ENCODE results near the gene IGSF22. TPM values are rescaled to one million over a fixed set of nuclear protein-coding genes. Genes with fewer than 3 reads are reported as not detected.

Gene IGSF22
- total RNA-seq, 1 donor from 2014 or later: 1.4 TPM

GRCh38 chr11:18731441-18731840 lies 5.5 kb upstream of the IGSF22 start:
- intact Hi-C loops (cut with micrococcal nuclease): loop anchor here (2.0 kb wide), 1 partner anchor 143 kb away; the partner anchor contains the start of gene UEVLD
- no peak for TF ChIP-seq CTCF (IDR thresholded peaks at IDR 0.05)
- ATAC-seq (ENCODE audit: low read depth) (no peak), DNase-seq (no peak)
- Mint-ChIP-seq H3K27me3 (peaks cover 2% of the 10 kb centered on the region), H3K4me3 (no peak overlapping the region), H3K4me1 (peaks cover 15% of the 10 kb centered on the region), H3K36me3 (ENCODE audit: low read depth) (no peaks in the 10 kb centered on the region), H3K27ac (peak overlapping the region; percentile 10), H3K9me3 (no peaks in the 10 kb centered on the region)
- POLR2A ChIA-PET: no interaction called here
- CTCF ChIA-PET: interaction anchor here (0.6 to 3.6 kb wide), 12 partner anchors 9 to 618 kb away, joined by 3 to 34 read pairs (median 4); partner anchors contain the start of gene SPTY2D1

GRCh38 chr11:18730020-18730419 lies 4.0 kb upstream of the IGSF22 start:
- no peak overlapping the region for H3K27ac Mint-ChIP-seq
- no peak for ATAC-seq (ENCODE audit: low read depth)
- H3K9me3 Mint-ChIP-seq: no peaks in the 10 kb centered on the region

GRCh38 chr11:18729426-18729825 lies 3.4 kb upstream of the IGSF22 start:
- Mint-ChIP-seq H3K9me3 (no peaks in the 10 kb centered on the region), H3K4me1 (peaks cover 15% of the 10 kb centered on the region), H3K27ac (no peak overlapping the region), H3K36me3 (ENCODE audit: low read depth) (no peaks in the 10 kb centered on the region), H3K27me3 (peaks cover 2% of the 10 kb centered on the region), H3K4me3 (no peak overlapping the region)
- TF ChIP-seq CTCF (IDR thresholded peaks at IDR 0.05): no peak
- ATAC-seq (ENCODE audit: low read depth) (no peak), DNase-seq (no peak)
- intact Hi-C loops (cut with micrococcal nuclease): loop anchor here (10.0 kb wide), 3 partner anchors 335 to 715 kb away; partner anchors contain the start of genes GTF2H1, HPS5, LDHA and SERGEF
- ChIA-PET CTCF (no interaction called here), POLR2A (no interaction called here)

More at GRCh38 chr11:18730020-18730419, 4.0 kb upstream of the IGSF22 start:
- Mint-ChIP-seq H3K27me3 (peaks cover 2% of the 10 kb centered on the region), H3K4me3 (no peak overlapping the region), H3K36me3 (ENCODE audit: low read depth) (no peaks in the 10 kb centered on the region), H3K4me1 (peaks cover 15% of the 10 kb centered on the region)
- intact Hi-C loops (cut with micrococcal nuclease): loop anchor here (2.0 kb wide), 1 partner anchor 141 kb away; the partner anchor contains the start of gene UEVLD
- DNase-seq: no peak
- ChIA-PET CTCF (interaction anchor here (1.9 to 3.6 kb wide), 2 partner anchors 486 to 614 kb away, joined by 15 to 34 read pairs; no protein-coding TSS in a partner anchor), POLR2A (no interaction called here)
- TF ChIP-seq CTCF (IDR thresholded peaks at IDR 0.05): no peak

- intact Hi-C loops (cut with micrococcal nuclease): loop anchor here (10.0 kb wide), 3 partner anchors 334 to 714 kb away; partner anchors contain the start of genes GTF2H1, HPS5, LDHA and SERGEF
- DNase-seq: no peak
- ATAC-seq (ENCODE audit: low read depth): no peak
- POLR2A ChIA-PET: no interaction called here
- Mint-ChIP-seq H3K36me3 (ENCODE audit: low read depth) (no peaks in the 10 kb centered on the region), H3K27me3 (peaks cover 2% of the 10 kb centered on the region), H3K9me3 (no peaks in the 10 kb centered on the region), H3K4me3 (no peak overlapping the region), H3K27ac (no peak overlapping the region), H3K4me1 (peaks cover 15% of the 10 kb centered on the region)
- TF ChIP-seq CTCF (IDR thresholded peaks at IDR 0.05): no peak
- CTCF ChIA-PET: interaction anchor here (0.9 to 1.9 kb wide), 4 partner anchors 9 to 202 kb away, joined by 4 to 7 read pairs (median 4); partner anchors contain the start of gene TSG101
Measured at GRCh38 chr11:18728658-18729057, 2.7 kb upstream of the IGSF22 start.

GRCh38 chr11:18727479-18728236 lies 1.7 kb upstream of the IGSF22 start:
- intact Hi-C loops (cut with micrococcal nuclease): loop anchor here (10.0 kb wide), 3 partner anchors 333 to 713 kb away; partner anchors contain the start of genes GTF2H1, HPS5, LDHA and SERGEF
- DNase-seq (no peak), ATAC-seq (ENCODE audit: low read depth) (peak; percentile 79)

More at GRCh38 chr11:18727479-18728236, 1.7 kb upstream of the IGSF22 start:
- H3K27me3 Mint-ChIP-seq: peaks cover 2% of the 10 kb centered on the region
- peaks cover 15% of the 10 kb centered on the region for H3K4me1 Mint-ChIP-seq
- no peak overlapping the region for H3K27ac Mint-ChIP-seq
- POLR2A ChIA-PET: interaction anchor here (0.5 kb wide), 1 partner anchor 105 kb away, joined by 3 read pairs; no protein-coding TSS in a partner anchor
- no peaks in the 10 kb centered on the region for H3K36me3 Mint-ChIP-seq (ENCODE audit: low read depth)
- CTCF ChIA-PET: interaction anchor here (0.9 to 1.9 kb wide), 7 partner anchors 10 to 613 kb away, joined by 3 to 7 read pairs (median 4); partner anchors contain the start of gene TSG101
- TF ChIP-seq CTCF (IDR thresholded peaks at IDR 0.05): peak; percentile 61
- no peak overlapping the region for H3K4me3 Mint-ChIP-seq
- H3K9me3 Mint-ChIP-seq: no peaks in the 10 kb centered on the region

Measured in activated B cell treated with CpG ODN at 0.5 μM for 24 hours (primary cell).